GM21381 (cell line): ENCODE results near the gene MAK.
"Not testable (repeated sequence)": the region's sequence is repeated elsewhere in the genome, so short reads cannot be mapped to it uniquely, and the experiment has no call there.

Experiments used
- ATAC-seq: cut with Tn5 transposase; IDR thresholded peaks from one replicate; pipeline ENCODE4 v1.9.1; 2021; ENCODE audit warnings: mild to moderate bottlenecking, moderate library complexity; ENCODE audit not compliant: unreplicated experiment

MAK gene

DNA sequence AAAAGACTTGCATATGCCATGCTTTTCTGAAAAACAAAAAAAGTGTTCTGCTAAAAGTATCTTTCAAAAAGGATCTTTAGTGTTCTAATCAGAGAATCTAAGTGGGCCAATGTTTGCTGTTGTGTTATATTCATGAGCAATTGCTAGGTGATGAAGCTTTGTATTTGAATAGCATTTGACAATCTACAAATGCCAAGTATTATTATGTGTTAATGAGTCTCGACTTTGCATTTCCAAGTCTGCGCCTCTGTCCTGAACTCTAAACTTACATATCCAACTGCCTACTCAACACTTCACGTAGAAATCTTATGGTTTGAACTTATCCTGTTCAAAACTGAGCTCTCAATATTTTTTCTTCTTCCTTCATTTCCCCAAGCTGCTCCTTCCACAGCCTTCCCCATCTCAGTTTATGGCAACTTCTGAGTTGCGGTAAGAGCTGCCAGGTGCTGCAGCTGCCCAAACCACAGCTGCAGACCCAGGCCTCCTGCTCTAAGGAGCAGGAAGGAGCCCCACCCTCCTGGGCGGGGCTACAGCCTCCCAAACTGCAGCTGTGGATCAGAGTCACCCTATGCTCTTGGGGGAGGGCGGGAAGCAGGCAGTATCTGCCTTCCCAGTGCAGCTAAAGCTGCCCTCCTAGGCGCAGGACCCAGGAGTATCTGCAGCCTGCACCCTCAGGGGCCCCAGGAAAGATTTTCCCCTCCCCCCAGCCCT lies 16.7 kb upstream of the MAK start:
- no peak for ATAC-seq

DNA sequence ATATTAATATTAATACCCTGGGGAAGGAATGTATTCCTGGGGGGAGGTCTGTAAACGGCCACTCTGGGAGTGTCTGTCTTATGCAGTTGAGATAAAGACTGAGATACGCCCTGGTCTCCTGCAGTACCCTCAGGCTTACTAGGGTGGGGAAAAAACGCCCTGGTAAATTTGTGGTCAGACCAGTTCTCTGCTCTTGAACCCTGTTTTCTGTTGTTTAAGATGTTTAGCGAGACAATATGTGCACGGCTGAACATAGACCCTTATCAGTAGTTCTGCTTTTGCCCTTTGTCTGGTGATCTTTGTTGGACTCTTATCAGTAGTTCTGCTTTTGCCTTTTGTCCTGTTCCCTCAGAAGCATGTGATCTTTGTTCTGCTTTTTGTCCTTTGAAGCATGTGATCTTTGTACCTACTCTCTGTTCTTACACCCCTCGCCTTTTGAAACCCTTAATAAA lies 15.5 kb upstream of the MAK start:
- not testable (repeated sequence) for ATAC-seq

DNA sequence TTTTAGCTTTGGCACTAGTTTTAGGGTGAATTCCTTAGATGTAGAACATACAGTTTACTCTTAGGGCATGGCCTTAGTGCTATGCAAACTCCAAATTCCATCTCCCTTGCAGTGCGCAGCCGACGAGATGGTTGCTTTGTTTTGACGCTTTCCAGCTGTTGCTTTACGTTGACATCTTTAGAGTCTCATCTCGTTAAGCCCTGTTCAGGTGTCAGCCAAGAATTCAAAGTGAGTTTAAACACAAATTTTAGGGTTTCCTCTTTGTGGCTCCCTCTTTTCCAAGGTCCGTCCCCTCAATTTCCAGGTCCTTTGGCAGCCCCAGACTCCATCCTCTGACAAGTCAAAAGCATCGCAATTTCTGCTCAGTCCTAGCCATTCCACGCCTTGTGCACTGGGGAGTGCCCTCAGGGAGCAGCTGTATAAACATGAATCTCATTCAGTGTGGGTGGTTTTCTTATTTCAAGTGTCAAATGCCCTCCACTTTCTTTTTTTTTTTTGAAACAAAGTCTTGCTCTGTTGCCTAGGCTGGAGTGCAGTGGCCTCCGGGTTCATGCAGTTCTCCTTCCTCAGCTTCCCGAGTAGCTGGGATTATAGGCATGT lies 14.1 kb upstream of the MAK start:
- ATAC-seq: no peak

DNA sequence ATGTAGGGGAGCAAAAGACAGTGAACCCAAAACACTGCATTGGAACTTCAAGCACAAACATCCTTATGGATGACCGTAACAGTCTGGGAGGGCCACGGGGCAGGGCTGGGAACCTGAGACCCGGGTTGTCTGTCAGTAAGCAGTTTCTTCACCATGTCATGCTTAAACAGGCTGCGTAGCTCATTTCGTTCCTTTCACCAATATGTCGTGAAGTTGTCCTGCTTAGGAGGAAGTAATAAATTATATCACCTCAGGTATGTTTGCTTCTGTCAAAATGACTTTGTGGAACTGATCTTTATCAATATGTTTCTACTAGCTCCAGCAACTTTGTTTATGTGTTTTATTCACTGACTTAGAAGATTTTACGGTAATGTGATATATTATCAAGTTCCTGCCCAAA lies 12.4 kb upstream of the MAK start:
- no peak for ATAC-seq

DNA sequence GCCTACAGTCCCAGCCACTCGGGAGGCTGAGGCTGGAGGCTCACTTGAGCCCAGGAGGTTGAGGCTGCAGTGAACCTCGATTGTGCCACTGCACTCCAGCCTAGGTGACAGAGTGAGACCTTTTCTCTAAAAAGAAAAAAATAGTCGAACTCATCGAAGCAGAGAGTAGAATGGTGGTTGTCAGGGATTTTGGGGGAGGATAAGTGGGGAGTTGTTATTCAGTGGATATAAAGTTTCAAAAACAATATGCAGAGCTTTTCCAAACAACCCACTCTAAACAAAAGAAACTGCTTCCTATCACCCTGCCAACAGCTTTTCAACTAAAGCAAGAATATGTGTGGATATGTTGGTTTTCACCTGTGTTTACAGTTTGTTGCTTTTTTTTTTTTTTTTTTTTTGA lies 11.6 kb upstream of the MAK start:
- ATAC-seq: no peak

DNA sequence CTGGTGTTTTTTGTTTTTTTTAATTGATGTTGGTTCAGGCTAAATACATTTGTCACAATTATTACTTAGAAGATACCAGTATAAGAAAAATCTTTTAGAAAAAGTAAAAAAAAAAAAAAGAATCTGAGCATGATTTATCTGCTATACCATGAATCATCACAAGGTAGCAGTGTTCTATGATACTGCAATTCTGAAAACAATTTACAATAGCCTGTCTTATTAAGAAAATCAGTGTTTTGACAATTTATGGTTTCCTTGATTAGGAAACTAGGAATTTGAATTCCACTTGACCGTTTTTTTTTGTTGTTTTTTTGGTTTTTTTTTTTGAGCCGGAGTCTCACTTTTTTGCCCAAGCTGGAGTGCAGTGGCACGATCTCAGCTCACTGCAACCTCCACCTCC lies 9.3 kb upstream of the MAK start:
- no peak for ATAC-seq

DNA sequence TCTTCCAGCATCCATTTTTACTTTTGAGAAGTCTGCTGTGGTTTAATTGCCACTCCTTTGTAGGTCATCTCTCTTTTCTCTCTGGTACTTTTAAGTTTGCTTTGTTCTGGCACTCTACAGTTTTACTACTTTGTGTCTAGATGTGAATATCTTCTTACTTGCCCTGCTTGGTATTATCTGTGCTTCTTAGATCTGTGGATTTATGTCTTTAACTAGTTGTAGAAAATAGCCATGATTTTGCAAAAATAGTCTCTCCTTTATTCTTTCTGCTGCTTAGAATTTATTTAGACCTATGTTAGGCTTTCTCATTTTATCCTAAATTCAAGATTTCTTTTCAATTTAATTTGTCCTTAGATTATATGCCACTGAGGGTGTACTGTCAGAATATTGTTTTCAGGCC lies 5.2 kb upstream of the MAK start:
- ATAC-seq: no peak

DNA sequence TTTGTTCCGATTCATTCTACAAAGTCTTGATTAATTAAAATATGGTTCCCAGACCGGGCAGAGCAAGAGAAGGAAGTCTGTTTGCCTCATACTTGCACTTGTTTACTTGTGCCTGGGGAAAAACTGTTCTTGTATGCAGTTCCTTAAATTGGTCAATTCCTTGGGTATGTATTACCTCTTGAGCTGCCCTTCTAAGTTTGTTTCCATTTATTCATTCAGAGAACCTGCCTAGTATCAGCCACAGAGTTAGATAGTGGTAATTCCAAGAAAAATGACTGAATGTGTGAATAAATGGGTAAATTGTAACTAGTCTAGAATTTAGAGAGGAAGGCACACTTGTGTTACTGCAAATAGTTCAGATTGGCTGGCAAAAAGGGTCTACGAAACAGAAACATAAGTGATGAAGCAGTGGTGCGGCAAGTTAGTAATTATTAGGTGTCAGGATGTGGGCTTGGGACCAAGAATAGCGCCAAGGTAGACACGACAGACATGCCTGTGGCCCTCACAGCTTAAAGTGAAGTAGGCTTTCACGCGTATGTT lies 525 bp upstream of the MAK start:
- ATAC-seq: peak; percentile 67

DNA sequence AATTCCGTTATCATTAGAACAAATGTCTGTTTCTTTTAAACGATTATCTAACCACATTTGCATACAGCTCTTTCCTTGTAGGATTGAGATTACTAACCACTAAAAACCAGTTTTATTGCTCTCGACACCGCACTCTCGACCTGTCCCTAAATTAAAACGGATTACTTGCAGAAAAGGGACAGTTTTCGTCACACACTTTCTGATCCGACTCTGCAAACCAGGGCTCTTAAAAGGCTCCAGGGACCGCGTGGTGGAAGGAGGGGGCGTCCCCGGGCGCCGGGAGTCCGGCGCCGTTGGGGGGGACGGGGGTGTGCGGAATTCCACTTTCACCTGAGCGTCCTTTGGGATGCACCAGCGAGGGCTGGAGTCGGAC lies 731 bp downstream of the MAK start:
- no peak for ATAC-seq

DNA sequence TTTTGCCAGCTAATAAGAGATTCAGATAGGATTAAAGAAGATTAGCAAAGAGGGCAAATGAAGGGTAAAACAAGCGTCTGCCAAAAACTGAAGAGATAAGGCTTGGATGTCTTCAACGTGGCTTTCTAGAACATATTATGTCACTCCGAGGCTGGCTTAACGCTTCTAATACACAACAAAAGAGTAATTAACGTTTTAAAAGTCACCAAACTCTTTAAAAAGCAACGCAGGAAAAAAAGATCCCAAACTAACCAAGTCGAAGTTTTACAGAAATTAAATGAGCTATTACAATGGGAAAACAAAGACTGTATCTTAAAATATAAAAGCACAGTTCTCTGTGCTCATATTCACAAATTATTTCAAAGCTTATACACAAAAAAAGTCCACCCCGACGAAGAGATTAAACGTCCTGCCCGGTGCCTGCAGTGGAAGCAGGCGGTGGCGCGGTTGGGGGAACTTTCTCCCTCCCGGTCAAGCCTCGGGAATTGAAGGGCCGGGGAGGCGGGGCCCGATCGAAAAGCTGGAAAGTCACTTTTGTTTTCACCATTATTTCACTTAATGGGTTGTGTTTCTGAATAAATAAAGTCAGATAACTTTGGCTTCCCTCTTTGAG lies 1.2 kb downstream of the MAK start:
- ATAC-seq: no peak

DNA sequence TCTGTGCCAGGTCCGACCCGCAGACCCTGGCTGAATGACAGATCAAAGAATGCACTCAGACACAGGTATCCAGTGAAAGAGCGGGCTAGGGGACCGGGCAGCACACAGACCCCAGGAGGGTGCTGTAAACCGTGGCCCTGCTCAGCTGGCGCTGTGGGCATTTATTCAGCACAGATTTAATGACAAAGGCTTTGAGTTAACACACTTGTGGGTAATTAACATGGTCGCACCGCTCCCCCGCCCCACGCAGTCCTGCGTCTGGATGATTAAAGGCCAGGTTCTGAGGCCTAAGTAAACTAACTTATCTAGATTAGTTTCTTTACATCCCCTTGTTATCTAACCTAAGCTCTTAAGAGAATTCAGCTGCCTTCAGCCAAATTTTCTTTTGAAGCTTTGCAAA lies 3.5 kb downstream of the MAK start:
- no peak for ATAC-seq

DNA sequence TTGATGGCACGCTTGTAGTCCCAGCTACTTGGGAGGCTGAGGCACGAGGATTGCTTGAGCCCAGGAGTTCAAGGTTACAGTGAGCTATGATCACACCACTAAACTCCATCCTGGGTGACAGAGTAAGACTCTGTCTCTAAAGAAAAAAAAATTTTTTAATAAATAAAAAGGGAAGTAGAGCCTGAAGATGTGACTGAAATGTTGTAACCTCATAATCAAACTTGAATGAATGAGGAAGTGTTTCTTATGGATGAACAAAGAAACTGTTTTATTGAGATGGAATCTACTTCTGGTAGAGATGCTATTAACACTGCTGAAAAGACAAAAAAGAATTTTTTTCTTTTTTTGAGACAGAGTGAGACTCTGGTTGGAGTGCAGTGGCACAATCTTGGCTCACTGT lies 6.7 kb downstream of the MAK start:
- ATAC-seq: no peak

DNA sequence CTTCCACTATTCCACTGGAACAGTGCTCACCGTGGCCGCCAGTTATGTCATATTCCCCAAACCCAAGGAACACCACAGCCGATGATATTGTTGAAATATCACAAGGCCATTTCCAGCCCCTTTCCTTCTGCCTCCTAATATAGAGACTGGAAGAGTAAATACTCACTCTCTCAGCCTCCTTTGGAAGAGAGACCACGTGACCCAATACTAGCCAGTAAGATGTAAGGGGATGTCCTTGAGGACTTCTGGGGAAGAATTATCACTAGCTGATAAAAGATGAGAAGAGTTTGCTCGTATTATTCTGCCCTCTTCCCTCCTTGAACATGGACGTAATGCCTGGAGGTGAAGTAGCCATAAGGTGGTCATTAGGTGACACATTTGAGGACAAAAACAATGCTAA lies 13.5 kb downstream of the MAK start:
- ATAC-seq: no peak

DNA sequence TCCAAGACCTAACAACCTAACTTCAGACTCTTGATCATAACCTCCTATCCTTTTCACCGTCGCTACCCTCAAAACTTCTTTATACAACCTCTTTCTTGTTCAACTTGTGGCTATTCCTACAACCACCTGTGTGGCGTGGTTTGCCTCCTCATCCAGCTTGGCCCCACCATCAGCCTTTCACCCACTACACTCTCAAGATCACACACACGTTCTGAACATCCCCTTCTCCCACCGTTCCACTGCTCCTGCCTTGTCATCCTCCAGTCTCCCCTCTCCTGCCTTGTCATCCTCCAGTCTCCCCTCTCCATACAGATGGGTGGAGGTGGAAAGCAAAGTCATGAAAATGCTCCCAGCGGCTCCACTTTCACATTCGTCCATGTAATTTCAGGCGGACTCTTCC lies 14.0 kb downstream of the MAK start:
- no peak for ATAC-seq

DNA sequence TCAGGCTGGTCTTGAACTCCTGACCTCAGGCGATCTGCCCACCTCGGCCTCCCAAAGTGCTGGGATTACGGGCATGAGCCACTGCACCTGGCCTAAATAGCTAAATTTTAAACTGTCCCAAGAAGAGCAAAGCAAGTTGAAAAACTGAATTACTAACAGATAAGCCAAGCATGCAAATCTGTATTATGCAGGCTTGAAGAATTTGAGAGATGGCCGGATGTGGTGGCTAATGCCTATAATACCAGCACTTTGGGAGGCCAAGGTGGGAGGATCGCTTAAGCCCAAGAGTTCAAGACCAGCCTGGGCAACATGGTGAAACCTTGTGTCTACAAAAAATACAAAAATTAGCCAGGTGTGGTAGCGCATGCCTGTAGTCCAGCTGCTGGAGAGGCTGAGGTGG lies 24.2 kb downstream of the MAK start:
- ATAC-seq: not testable (repeated sequence)

DNA sequence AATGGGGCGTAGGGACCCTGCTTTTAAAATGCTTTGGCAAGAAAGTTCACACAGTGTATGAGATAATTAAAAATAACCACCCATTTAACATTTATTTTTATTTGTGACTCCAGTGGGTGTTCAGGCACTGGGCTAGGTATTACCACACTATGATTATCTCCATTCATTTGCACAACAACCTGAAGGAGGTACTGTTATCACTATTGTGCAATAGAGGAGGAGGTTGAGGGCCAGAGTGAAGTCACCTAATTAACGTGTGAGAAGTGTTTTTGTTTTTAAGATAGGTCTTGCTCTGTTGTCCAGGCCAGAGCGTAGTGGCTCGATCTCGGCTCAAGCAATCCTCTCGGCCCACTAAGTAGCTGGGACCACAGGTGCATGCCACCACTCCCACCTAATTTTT lies 29.2 kb downstream of the MAK start:
- no peak for ATAC-seq

DNA sequence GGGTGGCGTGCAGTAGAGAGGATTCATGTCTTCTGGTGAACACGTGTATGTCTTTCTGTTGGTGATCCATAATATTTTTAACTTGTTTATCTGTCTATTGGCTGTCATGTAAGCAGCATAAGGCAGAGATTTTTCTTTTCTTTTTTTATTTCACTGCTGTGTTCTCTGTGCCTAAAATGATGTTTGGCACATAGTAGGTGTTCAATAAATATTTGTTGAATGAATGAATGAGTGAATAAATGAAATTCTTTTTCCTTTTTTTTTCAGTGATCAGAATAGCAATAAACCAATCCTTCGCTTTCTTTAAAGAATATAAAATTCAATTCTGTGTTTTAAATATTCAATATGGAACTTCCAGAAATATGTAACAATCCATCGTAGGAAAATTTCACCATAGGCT lies 30.0 kb downstream of the MAK start:
- ATAC-seq: no peak

DNA sequence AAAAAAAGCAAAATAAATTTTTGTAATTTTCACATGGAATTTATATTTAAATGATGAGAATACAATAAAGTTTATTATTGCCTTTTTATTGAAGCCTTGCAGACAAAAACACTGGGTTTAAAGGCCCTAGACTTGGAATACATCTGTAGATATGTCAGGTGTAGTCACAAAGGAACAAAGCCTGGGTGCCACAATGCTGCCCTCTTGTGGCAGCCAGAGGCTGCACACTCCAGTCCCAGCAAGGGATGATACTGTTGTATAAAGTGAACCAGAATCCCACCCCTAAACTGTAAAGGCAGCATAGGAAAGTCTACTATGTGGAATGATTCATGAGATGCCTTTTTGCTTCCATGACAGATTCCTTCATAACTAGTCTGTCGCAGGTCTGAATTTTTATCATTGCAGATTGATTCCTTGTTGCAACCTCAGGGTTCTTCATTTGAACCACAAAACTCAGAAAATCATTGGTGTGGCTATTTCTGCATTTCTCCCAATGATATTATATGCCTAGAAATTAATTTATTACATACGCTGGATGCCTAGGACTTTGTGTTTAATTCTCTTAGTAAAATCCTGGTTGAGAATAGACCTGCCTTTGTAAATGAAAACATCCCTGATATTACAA lies 37.0 kb downstream of the MAK start:
- ATAC-seq: peak; percentile 94

DNA sequence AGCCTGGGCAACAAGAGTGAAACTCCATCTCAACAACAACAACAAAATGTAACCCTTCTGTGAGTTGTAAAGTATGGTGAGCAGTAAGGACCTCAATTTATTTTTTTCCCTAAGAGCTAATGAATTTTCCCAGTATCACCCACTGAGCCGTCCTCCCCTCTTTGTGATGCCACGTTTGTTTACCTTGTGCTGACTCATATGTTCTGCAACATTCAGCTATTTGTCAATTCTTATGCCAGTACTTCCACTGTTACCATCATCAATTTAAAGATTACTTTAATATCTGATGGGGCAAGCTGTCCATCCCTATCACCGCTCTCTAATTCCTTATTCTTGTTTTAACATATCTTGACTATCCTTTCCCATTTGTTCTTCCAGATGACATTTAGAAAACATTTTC lies 37.5 kb downstream of the MAK start:
- ATAC-seq: no peak

DNA sequence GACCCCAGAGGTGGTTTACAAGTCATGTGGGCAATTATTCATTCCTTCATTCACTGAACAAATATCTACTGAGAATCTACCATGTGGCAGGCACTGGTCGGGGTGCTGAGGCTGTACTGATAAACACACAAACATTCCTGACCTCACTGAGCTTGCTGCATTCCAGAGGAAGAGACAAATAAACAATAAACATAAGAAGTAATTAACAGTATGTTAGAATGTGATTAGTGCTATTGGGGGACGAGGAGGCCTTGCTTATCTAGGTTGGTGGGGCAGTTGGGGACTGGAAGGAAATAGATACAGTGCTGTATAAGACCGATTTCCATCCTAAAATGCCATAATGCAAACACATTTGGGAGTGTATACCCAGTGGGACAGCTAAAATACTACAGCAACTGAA lies 44.1 kb downstream of the MAK start:
- no peak for ATAC-seq

DNA sequence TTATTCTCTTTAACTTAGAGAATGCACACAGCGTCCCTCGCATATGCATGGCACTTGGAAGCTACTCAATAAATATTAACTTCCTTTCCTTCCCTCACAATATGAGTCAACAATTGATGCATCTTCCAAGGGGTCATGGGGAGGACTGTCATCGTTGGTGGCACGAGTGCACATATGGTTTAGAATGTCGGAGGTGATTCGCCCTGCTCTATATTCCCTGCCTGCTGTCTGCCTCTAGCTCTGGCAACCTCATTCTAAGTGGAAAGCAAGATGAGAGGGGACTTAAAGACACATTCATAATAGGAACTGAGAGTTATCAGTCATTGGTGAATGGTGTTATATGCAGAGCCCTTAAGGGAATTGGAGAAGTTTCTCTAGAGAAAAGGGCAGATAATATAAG lies 44.6 kb downstream of the MAK start:
- no peak for ATAC-seq

DNA sequence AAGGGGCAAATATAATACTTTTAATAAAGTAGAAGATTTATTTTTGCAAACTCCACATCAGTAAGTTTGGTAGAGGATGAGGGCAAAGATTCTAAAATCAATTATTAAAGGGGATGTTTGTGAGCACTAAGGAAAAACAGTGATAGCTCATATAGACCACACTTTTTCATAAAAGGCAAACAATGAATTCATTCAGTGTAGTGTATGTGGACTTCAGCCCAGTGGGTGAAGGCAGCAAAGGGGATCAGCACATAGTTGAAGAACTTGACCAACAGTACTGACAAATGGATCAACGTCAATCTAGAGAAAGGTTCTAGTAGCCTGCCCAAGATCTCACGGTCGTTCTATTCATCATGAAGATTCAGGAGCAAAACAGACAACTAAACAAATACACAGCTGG lies 45.3 kb downstream of the MAK start:
- ATAC-seq: no peak
